Smooth muscle cell (in vitro differentiated cells): ENCODE data around the gene ABLIM2. TPM values are rescaled to one million over a fixed set of nuclear protein-coding genes. Genes with fewer than 3 reads are reported as not detected.

ENCODE experiments used
- DNase-seq: peaks from one replicate; lab custom pipeline; 2025; ENCODE audit not compliant: unreplicated experiment; lab: John Stamatoyannopoulos, UW
- H2AFZ ChIP-seq: fragments of 200-600 bp; sonication (generic); 2 replicates; pipeline ENCODE4 v1.6.0; 2016; ENCODE audit warnings: antibody characterized with exemption, low read depth, mild to moderate bottlenecking
- H3F3A ChIP-seq: fragments of 200-600 bp; sonication (generic); 2 replicates; pipeline ENCODE4 v1.6.0; 2017; ENCODE audit warnings: antibody characterized with exemption, low read depth
- H3K27ac ChIP-seq: fragments of 200-600 bp; sonication (generic); 2 replicates; pipeline ENCODE4 v1.5.1; 2016; ENCODE audit warnings: low read depth, mild to moderate bottlenecking
- H3K27me3 ChIP-seq: fragments of 200-600 bp; sonication (generic); 2 replicates; pipeline ENCODE4 v1.6.1; 2016; ENCODE audit warnings: low read depth, mild to moderate bottlenecking
- H3K36me3 ChIP-seq: fragments of 200-600 bp; sonication (generic); 2 replicates; pipeline ENCODE4 v1.5.1; 2016; ENCODE audit warnings: low read depth
- H3K4me1 ChIP-seq: fragments of 200-600 bp; sonication (generic); 2 replicates; pipeline ENCODE4 v1.5.1; 2016; ENCODE audit warnings: low read depth
- H3K4me2 ChIP-seq: fragments of 200-600 bp; sonication (generic); 2 replicates; pipeline ENCODE4 v1.6.0; 2016; ENCODE audit warnings: mild to moderate bottlenecking
- H3K4me3 ChIP-seq: fragments of 200-600 bp; sonication (generic); 2 replicates; pipeline ENCODE4 v1.5.1; 2016; ENCODE audit warnings: mild to moderate bottlenecking
- H3K79me2 ChIP-seq: fragments of 200-600 bp; sonication (generic); 2 replicates; pipeline ENCODE4 v1.6.0; 2016; ENCODE audit warnings: low read depth, mild to moderate bottlenecking
- H3K9ac ChIP-seq: fragments of 200-600 bp; sonication (generic); 2 replicates; pipeline ENCODE4 v1.6.0; 2016; ENCODE audit warnings: low read depth
- H3K9me3 ChIP-seq: fragments of 200-600 bp; sonication (generic); replicated peaks from 2 replicates; pipeline ENCODE4 v1.5.1; 2016; ENCODE audit warnings: low read depth
- H4K20me1 ChIP-seq: fragments of 200-600 bp; sonication (generic); 2 replicates; pipeline ENCODE4 v1.6.0; 2016; ENCODE audit warnings: low read depth
- WGBS: methylation state at CpG from one replicate; pipeline ENCODE4 v1.1.7; 2016; ENCODE audit warnings: low lambda C conversion rate; 5-methylcytosine and 5-hydroxymethylcytosine counted together
- microRNA counts: library from miRNA; unstranded; fragments of <30 nt; microRNA quantifications from one replicate; lab custom pipeline; 2016
- microRNA-seq: library from miRNA; unstranded; fragments of <30 nt; microRNA quantifications from one replicate; pipeline ENCODE4, GENCODE V29; 2016; ENCODE audit warnings: borderline number of aligned reads
- polyA plus RNA-seq: library from polyadenylated mRNA; unstranded; fragments of >200 nt; fragmentation: Nextera tagmentation; extraction: Ambion mirVana; gene quantifications from 2 replicates; pipeline ENCODE4 v1.2.1, GENCODE V29; 2016
- small RNA-seq: library from RNA; depleted of rRNA; stranded (forward); fragments of <200 nt; gene quantifications from one replicate; pipeline ENCODE3, GENCODE V24; 2014
- total RNA-seq: library from RNA; depleted of rRNA; stranded (reverse); fragments of >200 nt; gene quantifications from 2 replicates; pipeline ENCODE4 v1.2.3, GENCODE V29; 2014
- TF ChIP-seq, protein P1 (sequence below): fragments of 200-600 bp; sonication (generic); IDR thresholded peaks from 2 replicates; pipeline ENCODE4 v1.5.1; 2017; ENCODE audit warnings: borderline replicate concordance, mild to moderate bottlenecking, antibody characterized with exemption; ENCODE audit not compliant: insufficient read depth, poor library complexity, severe bottlenecking

The ABLIM2 gene
- total and polyA plus RNA-seq, 2 experiments from 2014 or later, result 0.08 TPM; not detected in 1

DNA sequence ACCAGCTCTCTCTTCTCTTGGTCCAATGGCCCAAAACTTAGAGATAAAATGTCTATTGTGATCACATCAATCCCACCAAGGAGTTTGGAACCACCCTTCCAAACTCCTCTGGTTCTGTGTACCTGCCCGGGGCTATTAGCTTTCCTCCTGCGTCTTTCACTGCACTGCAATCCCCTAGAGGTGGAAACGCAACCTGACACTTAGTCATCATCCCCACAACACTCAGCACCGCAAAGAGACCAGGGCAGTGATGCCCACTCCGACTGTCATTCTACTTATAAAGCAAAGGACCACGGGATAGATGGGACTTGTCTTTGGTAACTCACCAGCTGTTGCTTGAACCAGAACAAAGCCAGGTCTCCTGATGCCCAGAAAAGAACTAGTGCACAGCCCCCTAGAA, 240.9 kb downstream of the ABLIM2 start:
- WGBS, result 79% methylated on average over 6 of the region's 6 CpGs
- Histone ChIP-seq H3K79me2 (peaks cover 89% of the 10 kb centered on the region), H3K27ac (no peak overlapping the region), H3F3A (peaks cover 3% of the 10 kb centered on the region), H4K20me1 (peaks cover 69% of the 10 kb centered on the region), H3K36me3 (no peaks in the 10 kb centered on the region), H3K4me1 (no peaks in the 10 kb centered on the region), H2AFZ (no peak overlapping the region), H3K9ac (no peak overlapping the region), H3K4me2 (no peak overlapping the region), H3K27me3 (no peaks in the 10 kb centered on the region), H3K9me3 (no peaks in the 10 kb centered on the region), H3K4me3 (no peak overlapping the region)
- no peak for DNase-seq
- TF ChIP-seq, protein P1, sequence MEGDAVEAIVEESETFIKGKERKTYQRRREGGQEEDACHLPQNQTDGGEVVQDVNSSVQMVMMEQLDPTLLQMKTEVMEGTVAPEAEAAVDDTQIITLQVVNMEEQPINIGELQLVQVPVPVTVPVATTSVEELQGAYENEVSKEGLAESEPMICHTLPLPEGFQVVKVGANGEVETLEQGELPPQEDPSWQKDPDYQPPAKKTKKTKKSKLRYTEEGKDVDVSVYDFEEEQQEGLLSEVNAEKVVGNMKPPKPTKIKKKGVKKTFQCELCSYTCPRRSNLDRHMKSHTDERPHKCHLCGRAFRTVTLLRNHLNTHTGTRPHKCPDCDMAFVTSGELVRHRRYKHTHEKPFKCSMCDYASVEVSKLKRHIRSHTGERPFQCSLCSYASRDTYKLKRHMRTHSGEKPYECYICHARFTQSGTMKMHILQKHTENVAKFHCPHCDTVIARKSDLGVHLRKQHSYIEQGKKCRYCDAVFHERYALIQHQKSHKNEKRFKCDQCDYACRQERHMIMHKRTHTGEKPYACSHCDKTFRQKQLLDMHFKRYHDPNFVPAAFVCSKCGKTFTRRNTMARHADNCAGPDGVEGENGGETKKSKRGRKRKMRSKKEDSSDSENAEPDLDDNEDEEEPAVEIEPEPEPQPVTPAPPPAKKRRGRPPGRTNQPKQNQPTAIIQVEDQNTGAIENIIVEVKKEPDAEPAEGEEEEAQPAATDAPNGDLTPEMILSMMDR, result no peak

DNA sequence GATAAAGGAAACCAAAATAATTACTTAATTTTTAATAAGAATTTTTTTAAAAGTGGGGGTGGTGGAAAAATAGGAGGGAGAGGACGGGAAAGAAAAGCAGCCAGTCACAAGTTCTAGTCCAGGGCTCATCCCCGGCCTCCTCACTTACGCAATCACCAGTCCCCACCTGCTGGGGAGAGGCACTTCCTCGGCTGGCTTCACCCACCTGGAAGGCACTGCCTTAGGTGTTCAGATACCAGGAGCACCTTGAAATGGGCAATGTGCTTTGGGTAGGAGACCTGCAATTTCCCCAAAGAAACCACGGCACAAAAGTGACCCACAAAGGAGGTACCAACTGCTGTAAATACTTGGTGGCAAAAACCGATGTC, 242.8 kb downstream of the ABLIM2 start:
- Histone ChIP-seq H3F3A (peaks cover 16% of the 10 kb centered on the region), H4K20me1 (peaks cover 54% of the 10 kb centered on the region), H3K27me3 (no peaks in the 10 kb centered on the region), H2AFZ (no peak overlapping the region), H3K36me3 (no peaks in the 10 kb centered on the region), H3K79me2 (peaks cover 82% of the 10 kb centered on the region), H3K9ac (no peak overlapping the region), H3K4me1 (peaks cover 12% of the 10 kb centered on the region), H3K4me3 (no peak overlapping the region), H3K4me2 (no peak overlapping the region), H3K9me3 (no peaks in the 10 kb centered on the region), H3K27ac (no peak overlapping the region)
- no peak for DNase-seq
- 76% methylated on average over 6 of the region's 6 CpGs for WGBS
- TF ChIP-seq, protein P1, result no peak

MicroRNAs within 50 kb of the gene (microRNA counts, 767-probe panel; counts per million panel counts)
- microRNA hsa-miR-95 (lab: Ali Mortazavi, UCI), result 183 counts per million

Small RNA genes lying within 50 kb of the gene (microRNA-seq; reads per million reads assigned to microRNA genes)
- 47.9 reads per million, percentile 44 among the genes with 10 or more reads in this experiment for gene MIR95

Small RNA genes lying within 50 kb of the gene (small RNA-seq; reads per million reads assigned to genes)
- 0.08 reads per million for gene MIR95

Other genes starting within 250 kb of the ABLIM2 start
- 17.9 and 24.8 TPM in 2 replicates for gene AFAP1, start 219.0 kb downstream of the ABLIM2 start, total RNA-seq
- 12.6 and 15.8 TPM in 2 replicates for gene AFAP1, start 219.0 kb downstream of the ABLIM2 start, polyA plus RNA-seq
- gene SH3TC1, start 40.5 kb upstream of the ABLIM2 start, total RNA-seq, result 7.8 TPM in 2 replicates
- gene SH3TC1, start 40.5 kb upstream of the ABLIM2 start, polyA plus RNA-seq, result 12.1 and 17.7 TPM in 2 replicates
- 77.7 and 94.9 TPM in 2 replicates for gene HTRA3, start 110.9 kb upstream of the ABLIM2 start, total RNA-seq
- 189 and 227 TPM in 2 replicates for gene HTRA3, start 110.9 kb upstream of the ABLIM2 start, polyA plus RNA-seq